ENCODE results near the gene MS4A4E.
A peak's percentile ranks its signal among the peaks of the same experiment; 100 is the strongest.
"Not testable (repeated sequence)": the region's sequence is repeated elsewhere in the genome, so short reads cannot be mapped to it uniquely, and the experiment has no call there.

MS4A4E gene

GRCh38 chr11:60221692-60222091 is 21.2 kb downstream of the MS4A4E start:
- DNase-seq (ENCODE audit: low spot score) = no peak

- no peak for DNase-seq (ENCODE audit: low spot score)
These were observed 21.8 kb downstream of the MS4A4E start for GRCh38 chr11:60221181-60221580.

DNA sequence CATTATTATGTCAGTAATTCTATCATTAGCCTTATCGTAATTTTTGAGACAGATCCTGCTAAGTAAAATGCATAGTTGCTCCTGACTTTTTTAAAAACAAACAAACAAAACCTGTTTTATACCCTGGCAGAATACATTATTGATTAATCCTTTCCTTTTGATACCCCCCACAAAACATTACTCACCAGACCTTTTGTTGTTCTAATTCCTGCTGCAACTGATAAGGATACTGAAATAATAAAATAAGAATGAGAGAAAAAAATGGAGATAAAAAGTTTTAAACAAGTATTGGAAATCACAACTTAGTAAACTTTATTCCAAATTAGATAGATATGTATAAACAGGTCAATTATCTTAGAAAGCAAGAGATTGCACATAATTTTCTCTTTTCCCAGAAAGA is 28.6 kb downstream of the MS4A4E start:
- DNase-seq (ENCODE audit: low spot score) = no peak

DNA sequence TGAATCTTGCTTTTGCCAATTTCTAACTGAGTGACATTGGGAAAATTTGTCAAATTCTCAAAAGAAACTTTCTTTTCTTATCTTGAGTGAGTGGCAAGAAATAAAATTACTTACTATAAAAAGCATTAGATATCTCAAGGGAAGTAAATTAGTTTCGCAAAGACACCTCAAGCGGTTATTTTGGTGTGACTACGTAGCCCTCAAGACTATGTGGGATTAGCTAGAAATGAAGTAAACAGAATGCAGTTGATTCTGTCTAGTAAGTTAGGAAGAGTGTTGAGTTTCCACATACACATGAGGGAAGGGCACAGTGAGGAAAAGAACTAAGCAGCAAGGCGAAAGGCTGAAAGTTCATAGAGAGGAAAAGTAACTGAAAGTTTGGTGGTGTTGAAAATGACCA is 31.7 kb downstream of the MS4A4E start:
- DNase-seq (ENCODE audit: low spot score) = no peak

DNA sequence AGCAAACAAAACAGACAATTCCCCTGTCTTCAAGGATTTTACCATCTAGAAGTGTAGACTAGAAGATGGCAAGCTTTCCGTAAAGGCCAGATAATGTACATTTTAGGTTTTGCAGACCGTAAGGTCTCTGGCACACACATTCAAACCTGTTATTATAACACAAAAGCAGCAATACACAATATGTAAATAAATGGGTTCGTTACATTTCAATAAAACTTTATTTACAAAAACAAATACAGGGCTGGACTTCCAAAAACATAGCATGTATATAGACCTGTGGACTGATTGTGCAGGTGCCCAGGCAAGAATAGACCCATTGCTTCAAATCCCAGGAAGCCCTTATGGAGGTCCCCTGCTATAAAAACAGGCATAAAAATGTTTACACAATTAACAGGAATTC is 33.0 kb downstream of the MS4A4E start:
- no peak for DNase-seq (ENCODE audit: low spot score)

DNA sequence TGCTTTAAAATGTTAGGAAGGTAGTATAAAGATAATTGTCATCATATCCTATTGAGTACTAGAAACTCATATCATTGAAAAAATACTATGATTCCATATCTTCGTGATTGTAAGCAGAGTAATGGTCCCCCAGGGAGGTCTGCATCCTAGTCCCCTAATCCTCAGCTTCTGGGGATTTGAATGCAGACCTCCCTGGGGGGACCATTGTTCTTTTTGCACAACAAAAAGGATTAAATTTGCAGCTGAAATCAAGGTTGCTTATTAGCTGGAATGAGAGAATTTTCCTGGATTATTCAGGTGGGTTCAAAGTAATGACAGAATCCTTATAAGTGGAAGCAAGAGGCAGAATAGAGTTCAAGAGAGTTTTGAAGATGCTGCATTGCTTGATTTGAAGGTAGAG is 34.0 kb downstream of the MS4A4E start:
- DNase-seq (ENCODE audit: low spot score) = no peak

GRCh38 chr11:60208146-60208895 is 34.6 kb downstream of the MS4A4E start:
- no peak for DNase-seq (ENCODE audit: low spot score)

DNA sequence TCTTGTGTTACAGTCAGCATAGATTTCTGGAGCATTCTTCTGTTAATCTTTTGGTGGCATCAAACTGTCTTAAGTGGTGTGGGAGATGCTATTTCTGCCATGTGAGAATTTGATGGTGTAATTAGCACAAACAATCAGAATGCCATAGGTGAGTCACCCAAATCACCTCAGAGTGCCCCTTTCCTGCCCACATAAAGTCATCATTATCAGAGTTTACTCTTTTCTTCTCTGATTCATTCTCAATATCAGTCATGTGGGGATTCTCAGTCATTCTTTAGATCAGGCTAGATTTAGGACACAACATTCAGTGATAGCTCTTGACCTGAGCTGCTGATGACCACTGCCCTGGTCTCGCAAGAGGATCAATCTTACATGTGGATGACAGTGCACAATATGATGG is 36.3 kb downstream of the MS4A4E start:
- DNase-seq (ENCODE audit: low spot score) = no peak

- no peak for DNase-seq (ENCODE audit: low spot score)
These were observed 38.0 kb downstream of the MS4A4E start for GRCh38 chr11:60204922-60205321.

- not testable (repeated sequence) for DNase-seq (ENCODE audit: low spot score)
These were observed 41.6 kb downstream of the MS4A4E start for GRCh38 chr11:60201334-60201733.

- no peak for DNase-seq (ENCODE audit: low spot score)
These were observed 45.5 kb downstream of the MS4A4E start for GRCh38 chr11:60197442-60197841.

DNA sequence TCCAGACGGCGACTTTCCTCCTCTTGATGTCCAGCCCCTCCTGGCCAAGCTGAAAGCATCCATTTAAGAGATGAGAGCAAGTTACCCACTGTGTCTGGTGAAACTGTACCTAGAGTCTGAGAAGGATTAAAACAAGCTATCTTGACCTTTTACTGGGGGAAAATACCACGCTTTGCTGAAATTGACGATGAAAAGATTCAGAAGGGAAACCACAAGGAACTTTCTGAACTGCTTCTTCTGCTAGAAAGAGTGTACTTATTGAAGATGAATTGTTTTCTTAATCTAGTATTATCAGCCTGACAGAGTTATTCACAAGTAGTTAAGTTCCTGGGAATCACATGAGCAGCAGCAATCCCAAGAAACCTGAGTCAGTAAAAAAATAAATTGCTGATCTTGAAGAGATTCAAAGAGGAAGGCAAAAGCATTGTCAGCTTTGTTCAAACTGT is 47.0 kb downstream of the MS4A4E start:
- no peak for DNase-seq (ENCODE audit: low spot score)

DNA sequence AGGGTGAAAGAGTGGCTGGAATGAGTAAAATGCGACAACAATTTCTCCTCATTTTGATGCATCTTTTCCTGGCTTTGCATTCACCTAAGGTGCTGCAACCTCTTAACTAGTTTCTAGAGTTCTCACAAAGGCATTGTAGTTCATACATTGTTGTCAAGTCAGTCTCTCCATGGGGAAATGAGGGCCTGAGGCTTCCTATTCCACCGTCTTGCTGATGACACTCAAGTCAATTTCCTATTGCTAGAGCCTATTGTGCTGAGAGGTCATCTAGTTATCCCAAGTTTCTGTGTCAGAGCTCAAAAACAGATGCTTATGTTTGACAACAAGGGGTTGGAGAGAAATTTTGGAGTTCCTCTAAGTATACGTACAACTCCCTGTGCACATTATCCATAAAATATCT is 48.4 kb downstream of the MS4A4E start:
- no peak for DNase-seq (ENCODE audit: low spot score)

GRCh38 chr11:60193687-60194433 is 49.1 kb downstream of the MS4A4E start:
- DNase-seq (ENCODE audit: low spot score) = peak; percentile 39

DNA sequence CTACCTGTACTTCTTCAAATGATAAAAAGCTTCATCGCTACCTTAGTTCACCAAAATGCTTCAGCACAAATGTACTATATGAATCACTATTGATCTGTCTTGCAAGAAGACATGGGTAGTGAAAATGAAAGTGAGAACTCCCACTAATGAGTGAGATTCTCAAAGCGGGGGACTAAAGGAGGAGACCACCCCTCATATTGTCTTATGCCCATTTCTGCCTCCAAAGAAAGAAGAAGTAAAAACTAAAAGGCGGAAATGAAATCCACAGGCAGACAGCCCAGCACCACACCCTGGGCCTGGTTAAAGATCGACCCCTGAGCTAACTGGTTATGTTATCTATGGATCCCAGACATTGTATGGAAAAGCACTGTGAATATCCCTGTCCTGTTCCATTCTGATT is 50.4 kb downstream of the MS4A4E start:
- DNase-seq (ENCODE audit: low spot score) = not testable (repeated sequence)

- DNase-seq (ENCODE audit: low spot score) = not testable (repeated sequence)
These were observed 54.5 kb downstream of the MS4A4E start for GRCh38 chr11:60188481-60188880.

DNA sequence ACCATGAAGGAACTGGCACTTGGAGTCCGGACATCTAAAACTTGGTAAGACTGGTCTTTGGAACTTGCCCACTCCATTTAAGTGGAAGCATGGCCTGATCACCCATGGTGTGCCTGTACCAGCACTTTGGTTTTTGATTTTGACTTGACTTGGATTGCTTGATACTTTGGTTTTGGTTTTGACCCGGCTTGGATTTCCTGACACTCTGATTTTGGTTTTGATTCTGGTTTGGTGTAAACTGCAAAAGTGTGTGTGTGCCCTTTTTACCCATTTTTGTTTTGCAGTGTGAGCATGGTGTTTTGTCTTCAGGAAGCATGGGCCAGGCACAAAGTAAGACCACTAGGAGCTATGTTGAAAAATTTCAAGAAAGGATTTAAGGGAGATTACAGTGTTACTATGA is 56.8 kb downstream of the MS4A4E start:
- DNase-seq (ENCODE audit: low spot score) = not testable (repeated sequence)

DNA sequence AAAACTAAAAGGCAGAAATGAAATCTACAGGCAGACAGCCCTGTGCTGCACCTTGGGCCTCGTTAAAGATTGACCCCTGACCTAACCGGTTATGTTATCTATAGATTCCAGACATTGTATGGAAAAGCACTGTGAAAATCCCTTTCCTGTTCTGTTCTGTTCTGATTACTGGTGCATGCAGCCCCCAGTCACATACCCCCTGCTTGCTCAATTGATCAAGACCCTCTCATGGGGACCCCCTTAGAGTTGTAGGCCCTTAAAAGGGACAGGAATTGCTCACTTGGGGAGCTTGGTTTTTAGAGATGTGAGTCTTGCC is 57.5 kb downstream of the MS4A4E start:
- DNase-seq (ENCODE audit: low spot score) = not testable (repeated sequence)

DNA sequence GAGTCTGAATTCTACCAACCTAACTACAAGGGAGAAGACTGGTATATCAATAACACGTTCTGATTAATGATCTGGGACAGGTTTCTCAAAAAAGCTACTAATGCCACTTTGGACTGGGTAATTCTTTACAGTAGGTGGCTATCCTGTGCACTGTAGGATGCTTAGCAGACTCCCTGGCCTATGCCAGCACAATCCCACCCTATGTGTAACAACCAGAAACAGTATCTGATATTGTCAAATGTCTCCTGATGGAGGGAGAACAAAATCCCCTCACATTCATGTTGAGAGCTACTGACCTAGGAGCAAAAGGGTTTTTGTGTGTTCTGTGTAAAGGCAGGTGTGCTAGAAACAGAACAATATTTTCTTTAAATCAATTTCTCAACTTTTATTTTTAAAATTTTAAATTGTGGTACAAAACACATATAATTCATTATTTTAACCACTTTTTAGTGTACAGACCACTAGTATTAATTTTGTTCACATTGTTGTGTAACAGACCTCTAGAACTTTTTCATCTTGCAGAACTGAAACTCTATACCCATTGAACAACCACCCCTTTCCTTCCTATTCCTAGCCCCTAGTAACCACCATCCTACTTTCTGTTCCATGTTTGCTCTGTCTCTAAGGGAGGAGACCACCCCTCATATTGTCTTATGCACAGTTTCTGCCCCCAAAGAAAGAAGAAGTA is 58.0 kb downstream of the MS4A4E start:
- DNase-seq (ENCODE audit: low spot score) = no peak

DNA sequence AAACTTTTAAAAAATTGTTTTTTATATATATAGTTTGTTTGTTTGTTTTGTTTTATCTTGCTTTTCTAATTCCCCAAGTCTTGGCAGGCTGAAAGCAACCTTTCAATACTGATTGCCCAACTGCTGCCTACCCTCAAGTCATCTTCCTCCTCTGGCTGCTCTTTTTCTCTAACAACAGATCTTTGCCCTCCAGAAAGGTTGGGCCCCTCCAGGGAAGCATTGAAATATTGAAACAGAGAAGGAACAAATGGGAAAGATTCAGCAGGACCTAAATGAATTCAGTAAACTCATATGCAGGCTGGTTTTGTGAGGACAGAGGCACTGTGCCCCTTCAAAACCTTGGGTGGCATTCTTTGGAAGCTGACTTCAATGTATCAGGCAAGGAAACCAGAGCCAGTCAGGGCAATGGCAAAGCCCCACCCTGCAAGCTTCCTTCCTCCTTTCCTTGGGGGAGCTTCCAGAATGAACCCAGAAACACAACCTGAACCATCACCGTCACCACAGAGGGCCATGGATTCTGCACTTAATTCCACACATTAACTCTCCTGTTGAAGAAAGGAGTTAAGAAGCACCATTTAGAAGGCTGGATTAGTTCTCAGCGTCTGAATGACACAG is 59.2 kb downstream of the MS4A4E start:
- DNase-seq (ENCODE audit: low spot score) = no peak

- no peak for DNase-seq (ENCODE audit: low spot score)
These were observed 60.2 kb downstream of the MS4A4E start, which contains the start of gene MS4A6A for GRCh38 chr11:60182541-60183330. TSS of gene MS4A6A (minus strand) at chr11:60183083. CDS start at chr11:60181727, 1,356 bp downstream.

DNA sequence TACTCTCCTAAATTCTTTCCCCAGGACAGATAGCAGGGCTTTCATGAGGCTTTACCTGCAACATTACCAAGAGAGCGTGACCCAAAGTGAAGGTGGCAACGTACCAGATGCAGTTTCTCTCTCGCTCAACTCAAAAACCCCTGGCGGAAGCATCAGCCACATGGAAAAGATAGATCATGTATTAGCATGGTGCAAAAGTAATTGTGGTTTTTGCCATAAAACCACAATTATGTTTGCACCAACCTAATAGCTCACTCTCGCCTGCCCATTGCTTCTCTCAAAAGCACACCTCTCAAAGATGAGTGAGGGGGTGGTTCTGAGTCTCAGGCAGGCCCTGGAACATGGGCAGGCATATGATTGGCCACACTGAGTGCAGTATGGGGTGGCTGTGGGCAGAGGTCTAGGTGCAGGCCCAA is 67.1 kb downstream of the MS4A4E start:
- DNase-seq (ENCODE audit: low spot score) = no peak
